H1 (cell line): ENCODE data around the gene NECAP2. TPM values are rescaled to one million over a fixed set of nuclear protein-coding genes. Genes with fewer than 3 reads are reported as not detected.

ENCODE experiments used
- CTCF ChIA-PET: fragments of 300-600 bp; sonication (Branson Sonifier 250); formaldehyde crosslinking; loops from one replicate; lab custom pipeline; 2021; ENCODE audit not compliant: partially characterized antibody; lab: Charles Lee
- POLR2A ChIA-PET: fragments of 300-600 bp; sonication (Branson Sonifier 250); formaldehyde crosslinking; loops from one replicate; lab custom pipeline; 2021; ENCODE audit warnings: inconsistent platforms; ENCODE audit not compliant: partially characterized antibody; lab: Charles Lee
- DNase-seq, 2 experiments: peaks; one replicate each; pipeline versions ENCODE4 v3.0.0 to v3.0.0-alpha.2; 2010 to 2022; ENCODE audit warnings: low spot score in 2 of 2, low read depth in 1 of 2, mixed read lengths in 1 of 2
- FAIRE-seq: peaks from 2 replicates; lab custom pipeline; 2011; peaks lifted over from hg19 to GRCh38; lab: Jason Lieb, UNC
- H2AFZ ChIP-seq: 2 replicates; pipeline ENCODE4 v1.8.1; 2012; ENCODE audit warnings: low read length, inconsistent platforms
- H2AK5ac ChIP-seq: 2 replicates; pipeline ENCODE4 v1.6.1; 2013; ENCODE audit warnings: low read depth, low read length
- H2BK120ac ChIP-seq: replicated peaks from 2 replicates; pipeline ENCODE3; 2013; ENCODE audit warnings: low read depth, low read length, inconsistent platforms
- H2BK12ac ChIP-seq: 2 replicates; pipeline ENCODE4 v1.6.1; 2013; ENCODE audit warnings: low read depth, low read length
- H2BK15ac ChIP-seq: 2 replicates; pipeline ENCODE4 v1.6.1; 2013; ENCODE audit warnings: low read length
- H2BK20ac ChIP-seq: 2 replicates; pipeline ENCODE4 v1.6.1; 2013; ENCODE audit warnings: low read length
- H2BK5ac ChIP-seq: 2 replicates; pipeline ENCODE4 v1.6.1; 2013; ENCODE audit warnings: low read depth, low read length
- H3K14ac ChIP-seq: 2 replicates; pipeline ENCODE4 v1.6.1; 2013; ENCODE audit warnings: inconsistent platforms; ENCODE audit not compliant: insufficient read length
- H3K18ac ChIP-seq: 2 replicates; pipeline ENCODE4 v1.6.1; 2013; ENCODE audit warnings: low read length; ENCODE audit errors: extremely low read depth
- H3K23ac ChIP-seq: 2 replicates; pipeline ENCODE4 v1.6.1; 2013; ENCODE audit warnings: inconsistent platforms; ENCODE audit not compliant: insufficient read length
- H3K23me2 ChIP-seq: 2 replicates; pipeline ENCODE4 v1.6.1; 2013; ENCODE audit warnings: low read depth, low read length
- H3K27ac ChIP-seq: 2 replicates; pipeline ENCODE4 v1.6.1; 2011; ENCODE audit warnings: low read depth, low read length, inconsistent platforms
- H3K27me3 ChIP-seq, 4 experiments: replicated peaks in 1 of 4; 1 replicate in 1 of 4; 2 replicates in 3 of 4; pipeline versions ENCODE4 v1.6.1 to v1.8.1; 2011 to 2013; ENCODE audit warnings: low read length in 3 of 4, mild to moderate bottlenecking in 3 of 4, inconsistent platforms in 2 of 4, mixed read lengths in 2 of 4, moderate library complexity in 1 of 4; ENCODE audit not compliant: control insufficient read depth in 3 of 4, insufficient read depth in 3 of 4; ENCODE audit errors: extremely low read depth in 1 of 4
- H3K36me3 ChIP-seq, 4 experiments: 2 replicates each; pipeline versions ENCODE4 v1.6.1 to v1.8.1; 2011 to 2013; ENCODE audit warnings: mild to moderate bottlenecking in 4 of 4, low read length in 3 of 4, moderate library complexity in 2 of 4, control low read depth in 1 of 4, inconsistent platforms in 1 of 4; ENCODE audit not compliant: insufficient read depth in 4 of 4, control insufficient read depth in 2 of 4
- H3K4ac ChIP-seq: replicated peaks from 2 replicates; pipeline ENCODE3; 2013; ENCODE audit warnings: low read length, low read depth, mixed read lengths, inconsistent platforms; ENCODE audit not compliant: insufficient read length
- H3K4me1 ChIP-seq, 4 experiments: replicated peaks in 1 of 4; 1 replicate in 1 of 4; 2 replicates in 3 of 4; pipeline versions ENCODE4 v1.6.1 to v1.8.1; 2011 to 2013; ENCODE audit warnings: low read length in 3 of 4, inconsistent platforms in 2 of 4, mixed read lengths in 1 of 4; ENCODE audit not compliant: insufficient read depth in 4 of 4, control insufficient read depth in 3 of 4
- H3K4me2 ChIP-seq, 2 experiments: 2 replicates each; pipeline versions ENCODE4 v1.6.1 to v1.8.1; 2011 to 2013; ENCODE audit warnings: low read depth in 2 of 2, low read length in 2 of 2, control low read depth in 1 of 2, inconsistent platforms in 1 of 2, mild to moderate bottlenecking in 1 of 2; ENCODE audit not compliant: insufficient read depth in 1 of 2
- H3K4me3 ChIP-seq, 4 experiments: fragments of 200-600, 300-600 bp in 1 of 4; sonication (generic), shearing (Covaris generic), sonication (Bioruptor Twin) in 1 of 4; 2 replicates each; pipeline versions ENCODE4 v1.5.1 to v1.8.1; 2011 to 2016; ENCODE audit warnings: low read length in 4 of 4, low read depth in 3 of 4, control low read depth in 2 of 4, inconsistent platforms in 2 of 4, mild to moderate bottlenecking in 2 of 4, mixed read lengths in 1 of 4, moderate library complexity in 1 of 4; ENCODE audit not compliant: insufficient read depth in 2 of 4; ENCODE audit errors: extremely low read depth in 1 of 4
- H3K56ac ChIP-seq: replicated peaks from 2 replicates; pipeline ENCODE3; 2013; ENCODE audit warnings: low read depth, mild to moderate bottlenecking, mixed read lengths, low read length, inconsistent platforms; ENCODE audit not compliant: insufficient read length
- H3K79me1 ChIP-seq: 2 replicates; pipeline ENCODE4 v1.6.1; 2013; ENCODE audit warnings: low read depth, low read length, control low read depth
- H3K79me2 ChIP-seq, 2 experiments: 2 replicates each; pipeline versions ENCODE4 v1.6.1 to v1.8.1; 2012 to 2013; ENCODE audit warnings: low read length in 2 of 2, mild to moderate bottlenecking in 2 of 2, inconsistent platforms in 1 of 2; ENCODE audit not compliant: insufficient read depth in 2 of 2, control insufficient read depth in 1 of 2
- H3K9ac ChIP-seq, 4 experiments: replicated peaks in 1 of 4; 1 replicate in 1 of 4; 2 replicates in 3 of 4; pipeline versions ENCODE4 v1.6.1 to v1.8.1; 2011 to 2013; ENCODE audit warnings: low read depth in 3 of 4, low read length in 3 of 4, control low read depth in 2 of 4, mild to moderate bottlenecking in 2 of 4, moderate library complexity in 2 of 4, inconsistent platforms in 1 of 4; ENCODE audit errors: extremely low read depth in 1 of 4
- H3K9me3 ChIP-seq, 2 experiments: 2 replicates each; pipeline versions ENCODE4 v1.6.1 to v1.8.1; 2012 to 2013; ENCODE audit warnings: mild to moderate bottlenecking in 2 of 2, moderate library complexity in 2 of 2, control low read depth in 1 of 2, inconsistent platforms in 1 of 2, low read depth in 1 of 2, low read length in 1 of 2, mixed read lengths in 1 of 2; ENCODE audit not compliant: insufficient read depth in 2 of 2
- H4K20me1 ChIP-seq, 2 experiments: replicated peaks in 1 of 2; 2 replicates each; pipeline versions ENCODE3 to v1.8.1; 2011 to 2013; ENCODE audit warnings: inconsistent platforms in 2 of 2, low read length in 2 of 2, mild to moderate bottlenecking in 1 of 2; ENCODE audit not compliant: insufficient read depth in 2 of 2, control insufficient read depth in 1 of 2
- H4K5ac ChIP-seq: 2 replicates; pipeline ENCODE4 v1.6.1; 2013; ENCODE audit warnings: low read length, low read depth, mixed read lengths, inconsistent platforms; ENCODE audit not compliant: insufficient read length
- H4K8ac ChIP-seq: 2 replicates; pipeline ENCODE4 v1.8.0; 2013; ENCODE audit warnings: mild to moderate bottlenecking, moderate library complexity, low read length, inconsistent platforms; ENCODE audit not compliant: insufficient read depth; ENCODE audit errors: extremely low read depth
- H4K91ac ChIP-seq: replicated peaks from 2 replicates; pipeline ENCODE3; 2013; ENCODE audit warnings: low read length, mixed read lengths, inconsistent platforms; ENCODE audit not compliant: insufficient read length
- CTBP2 ChIP-seq: IDR thresholded peaks from 2 replicates; pipeline ENCODE4 v1.7.0; 2011; ENCODE audit warnings: borderline replicate concordance, mild to moderate bottlenecking, moderate library complexity, mixed read lengths, low read length; ENCODE audit not compliant: insufficient read depth, insufficient read length
- WGBS, 2 experiments: shearing (Covaris generic) in 1 of 2; methylation state at CpG; one replicate each; pipeline versions ENCODE4 v1.1.6 to v1.1.7; 2013 to 2015; ENCODE audit warnings: low lambda C conversion rate in 2 of 2, mixed read lengths in 2 of 2, inconsistent platforms in 1 of 2, low coverage in 1 of 2, missing lambda C conversion rate in 1 of 2; ENCODE audit not compliant: insufficient replicate concordance in 2 of 2, insufficient coverage in 1 of 2, insufficient read length in 1 of 2; ENCODE audit errors: extremely low coverage in 1 of 2, missing lambda C conversion rate in 1 of 2; 5-methylcytosine and 5-hydroxymethylcytosine counted together
- polyA plus RNA-seq, 7 experiments: library from polyadenylated mRNA; depleted of rRNA in 3 of 7; stranded (reverse) in 5 of 7; unstranded in 2 of 7; fragments of >200 nt in 5 of 7; fragments of 200-250 nt in 2 of 7; gene quantifications; 1 replicate in 5 of 7; 2 replicates in 1 of 7; 4 replicates in 1 of 7; pipeline versions ENCODE4 v1.2.1 to v1.2.3, GENCODE V29; 2011 to 2013; ENCODE audit warnings: missing spikeins in 2 of 7, mixed read lengths in 2 of 7
- total RNA-seq: library from RNA; stranded (reverse); fragmentation: NEBNext Ultra II Directional; extraction: Animal tissue kit (Norgen Biotek cat#: 25700); gene quantifications from 2 replicates; pipeline ENCODE4 v1.2.1, GENCODE V29; 2021
- TF ChIP-seq, protein P1 (sequence below): IDR thresholded peaks from 2 replicates; pipeline ENCODE4 v1.6.1; 2012; ENCODE audit warnings: low read length, inconsistent platforms

NECAP2 gene
- total and polyA plus RNA-seq, 2 of the 8 experiments (the other 6 are each of a cell fraction or from before 2014, with no cell fraction given), result 24.4 to 29.7 TPM

DNA sequence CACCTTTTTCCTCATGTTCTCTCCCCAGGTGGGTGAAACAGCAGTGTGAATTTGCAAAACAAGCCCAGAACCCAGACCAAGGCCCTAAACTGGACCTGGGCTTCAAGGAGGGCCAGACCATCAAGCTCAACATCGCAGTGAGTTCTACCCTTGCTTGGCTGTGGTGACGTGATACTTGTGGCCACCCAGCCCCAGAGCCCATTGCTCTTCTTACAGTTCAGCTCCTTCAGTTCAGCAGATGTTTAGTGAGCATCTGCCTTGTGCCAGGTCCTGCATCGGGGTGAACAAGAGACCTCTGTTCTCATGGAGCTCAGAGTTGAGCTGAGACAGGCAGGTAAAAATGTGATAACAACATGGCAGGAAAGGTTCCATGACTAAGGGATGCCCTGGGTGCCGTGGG, 8.5 kb downstream of the NECAP2 start:
- H3K9ac ChIP-seq, result no peak overlapping the region
- CTCF ChIA-PET, result interaction anchor here (0.9 to 2.0 kb wide), 2 partner anchors 9 to 41 kb away, joined by 3 to 12 read pairs; partner anchors contain the start of gene NECAP2
- no peak overlapping the region for H2BK12ac ChIP-seq
- H2BK5ac ChIP-seq, result no peak overlapping the region
- H2BK20ac ChIP-seq, result no peak overlapping the region
- no peaks in the 10 kb centered on the region for H3K79me1 ChIP-seq
- no peaks in the 10 kb centered on the region for H3K9me3 ChIP-seq
- FAIRE-seq (no peak), DNase-seq (no peak)
- no peak overlapping the region for H3K23ac ChIP-seq
- TF ChIP-seq, protein P1, sequence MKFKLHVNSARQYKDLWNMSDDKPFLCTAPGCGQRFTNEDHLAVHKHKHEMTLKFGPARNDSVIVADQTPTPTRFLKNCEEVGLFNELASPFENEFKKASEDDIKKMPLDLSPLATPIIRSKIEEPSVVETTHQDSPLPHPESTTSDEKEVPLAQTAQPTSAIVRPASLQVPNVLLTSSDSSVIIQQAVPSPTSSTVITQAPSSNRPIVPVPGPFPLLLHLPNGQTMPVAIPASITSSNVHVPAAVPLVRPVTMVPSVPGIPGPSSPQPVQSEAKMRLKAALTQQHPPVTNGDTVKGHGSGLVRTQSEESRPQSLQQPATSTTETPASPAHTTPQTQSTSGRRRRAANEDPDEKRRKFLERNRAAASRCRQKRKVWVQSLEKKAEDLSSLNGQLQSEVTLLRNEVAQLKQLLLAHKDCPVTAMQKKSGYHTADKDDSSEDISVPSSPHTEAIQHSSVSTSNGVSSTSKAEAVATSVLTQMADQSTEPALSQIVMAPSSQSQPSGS, result no peak
- no peak for TF ChIP-seq CTBP2
- no peak overlapping the region for H3K14ac ChIP-seq
- H3K4ac ChIP-seq, result no peak overlapping the region
- peaks cover 1 to 5% of the 10 kb centered on the region in 2 experiments for H4K20me1 ChIP-seq
- no peak overlapping the region for H3K4me3 ChIP-seq
- POLR2A ChIA-PET, result interaction anchor here (1.0 to 3.7 kb wide), 2 partner anchors 9 to 18 kb away, joined by 3 to 15 read pairs; partner anchors contain the start of gene NECAP2
- H4K8ac ChIP-seq, result no peak overlapping the region; the same call in 1 of the 2 replicates
- no peak overlapping the region for H4K91ac ChIP-seq
- H4K5ac ChIP-seq, result no peak overlapping the region
- no peaks in the 10 kb centered on the region for H3K23me2 ChIP-seq
- no peak overlapping the region for H3K18ac ChIP-seq
- no peaks in the 10 kb centered on the region for H3K4me1 ChIP-seq
- H3K79me2 ChIP-seq, result no peaks in the 10 kb centered on the region; a peak in 1 of 4 replicates
- no peak overlapping the region for H3K27ac ChIP-seq
- H2AK5ac ChIP-seq, result no peak overlapping the region
- no peaks in the 10 kb centered on the region for H3K27me3 ChIP-seq
- 93% methylated on average over 4 of the region's 4 CpGs; no CpG with 5 or more reads in 1 of the 2 experiments for WGBS, 2 experiments
- H2BK120ac ChIP-seq, result no peak overlapping the region
- no peak overlapping the region for H3K56ac ChIP-seq
- no peak overlapping the region for H2AFZ ChIP-seq
- peaks cover 7 to 47% (median 16%) of the 10 kb centered on the region in 4 experiments; a peak in 7 of 8 replicates for H3K36me3 ChIP-seq
- no peak overlapping the region for H2BK15ac ChIP-seq
- H3K4me2 ChIP-seq, result no peak overlapping the region
